ENCODE data around the gene ZNF580.

- no peak for TF ChIP-seq POLR2A (IDR thresholded peaks at IDR 0.05; ENCODE audit: low read length)
- TF ChIP-seq GATA1 (IDR thresholded peaks at IDR 0.05; ENCODE audit: low read depth, low read length) = no peak
Measured at GRCh38 chr19:55688422-55689218, 47.8 kb downstream of the ZNF580 start.
